GM18508 (cell line): Measurements from ENCODE around the gene PAPPA2.
"Not testable (repeated sequence)": the region's sequence is repeated elsewhere in the genome, so short reads cannot be mapped to it uniquely, and the experiment has no call there.

ENCODE experiments used
- ATAC-seq: cut with Tn5 transposase; IDR thresholded peaks from one replicate; pipeline ENCODE4 v1.9.1; 2021; ENCODE audit warnings: moderate number of reproducible peaks; ENCODE audit not compliant: insufficient read depth, unreplicated experiment

PAPPA2 gene

GRCh38 chr1:176462674-176463378, at the start of gene PAPPA2:
Gene PAPPA2 (plus strand): TSS chr1:176463175. CDS start chr1:176556323, 93,148 bp downstream.
- no peak for ATAC-seq

GRCh38 chr1:176416777-176417176, 46.2 kb upstream of the PAPPA2 start:
- no peak for ATAC-seq

- ATAC-seq: not testable (repeated sequence)
These were observed 43.4 kb upstream of the PAPPA2 start for GRCh38 chr1:176419608-176420007.

GRCh38 chr1:176434234-176434633, 28.7 kb upstream of the PAPPA2 start:
- ATAC-seq: no peak

- no peak for ATAC-seq
These were observed 26.7 kb upstream of the PAPPA2 start for GRCh38 chr1:176436251-176436650.

GRCh38 chr1:176440176-176440575, 22.8 kb upstream of the PAPPA2 start:
- ATAC-seq: no peak

GRCh38 chr1:176444286-176444685, 18.7 kb upstream of the PAPPA2 start:
- ATAC-seq: no peak

GRCh38 chr1:176445402-176445801, 17.6 kb upstream of the PAPPA2 start:
- ATAC-seq: no peak

GRCh38 chr1:176448340-176448739, 14.6 kb upstream of the PAPPA2 start:
- ATAC-seq: no peak

- ATAC-seq: no peak
These were observed 12.4 kb upstream of the PAPPA2 start for GRCh38 chr1:176450526-176450925.

GRCh38 chr1:176451741-176452140, 11.2 kb upstream of the PAPPA2 start:
- not testable (repeated sequence) for ATAC-seq

GRCh38 chr1:176456795-176457194, 6.2 kb upstream of the PAPPA2 start:
- ATAC-seq: no peak

GRCh38 chr1:176460544-176461336, 2.2 kb upstream of the PAPPA2 start:
- ATAC-seq: no peak

GRCh38 chr1:176461576-176461975, 1.4 kb upstream of the PAPPA2 start:
- no peak for ATAC-seq

GRCh38 chr1:176466514-176466913, 3.5 kb downstream of the PAPPA2 start:
- ATAC-seq: no peak

GRCh38 chr1:176469450-176470010, 6.6 kb downstream of the PAPPA2 start:
- no peak for ATAC-seq

- no peak for ATAC-seq
These were observed 8.6 kb downstream of the PAPPA2 start for GRCh38 chr1:176471338-176472121.

- ATAC-seq: no peak
These were observed 17.0 kb downstream of the PAPPA2 start for GRCh38 chr1:176479971-176480370.

- ATAC-seq: no peak
These were observed 17.8 kb downstream of the PAPPA2 start for GRCh38 chr1:176480750-176481149.

GRCh38 chr1:176485083-176485482, 22.1 kb downstream of the PAPPA2 start:
- ATAC-seq: no peak

- no peak for ATAC-seq
These were observed 31.5 kb downstream of the PAPPA2 start for GRCh38 chr1:176494436-176494835.
